Astrocyte of the cerebellum (primary cell): Measurements from ENCODE around the gene GOLGA6L2.
"Not testable (repeated sequence)": the region's sequence is repeated elsewhere in the genome, so short reads cannot be mapped to it uniquely, and the experiment has no call there.

ENCODE experiments used
- DNase-seq: peaks from one replicate; pipeline ENCODE4 v3.0.0-alpha.2; 2011; ENCODE audit warnings: low read depth
- H3K4me3 ChIP-seq: 2 replicates; pipeline ENCODE4 v1.5.1; 2011; ENCODE audit warnings: mild to moderate bottlenecking, low read depth, low read length, moderate library complexity
- in situ Hi-C: cut with HindIII; loops from 2 replicates; pipeline ENCODE4 v1.10.0; 2017; ENCODE audit warnings: low sequenced_read_pairs
- TF ChIP-seq, protein P1 (sequence below): IDR thresholded peaks from 2 replicates; pipeline ENCODE4 v1.5.1; 2012; ENCODE audit warnings: low read length, low read depth, moderate library complexity, mild to moderate bottlenecking; ENCODE audit errors: missing control alignments

Gene GOLGA6L2

DNA sequence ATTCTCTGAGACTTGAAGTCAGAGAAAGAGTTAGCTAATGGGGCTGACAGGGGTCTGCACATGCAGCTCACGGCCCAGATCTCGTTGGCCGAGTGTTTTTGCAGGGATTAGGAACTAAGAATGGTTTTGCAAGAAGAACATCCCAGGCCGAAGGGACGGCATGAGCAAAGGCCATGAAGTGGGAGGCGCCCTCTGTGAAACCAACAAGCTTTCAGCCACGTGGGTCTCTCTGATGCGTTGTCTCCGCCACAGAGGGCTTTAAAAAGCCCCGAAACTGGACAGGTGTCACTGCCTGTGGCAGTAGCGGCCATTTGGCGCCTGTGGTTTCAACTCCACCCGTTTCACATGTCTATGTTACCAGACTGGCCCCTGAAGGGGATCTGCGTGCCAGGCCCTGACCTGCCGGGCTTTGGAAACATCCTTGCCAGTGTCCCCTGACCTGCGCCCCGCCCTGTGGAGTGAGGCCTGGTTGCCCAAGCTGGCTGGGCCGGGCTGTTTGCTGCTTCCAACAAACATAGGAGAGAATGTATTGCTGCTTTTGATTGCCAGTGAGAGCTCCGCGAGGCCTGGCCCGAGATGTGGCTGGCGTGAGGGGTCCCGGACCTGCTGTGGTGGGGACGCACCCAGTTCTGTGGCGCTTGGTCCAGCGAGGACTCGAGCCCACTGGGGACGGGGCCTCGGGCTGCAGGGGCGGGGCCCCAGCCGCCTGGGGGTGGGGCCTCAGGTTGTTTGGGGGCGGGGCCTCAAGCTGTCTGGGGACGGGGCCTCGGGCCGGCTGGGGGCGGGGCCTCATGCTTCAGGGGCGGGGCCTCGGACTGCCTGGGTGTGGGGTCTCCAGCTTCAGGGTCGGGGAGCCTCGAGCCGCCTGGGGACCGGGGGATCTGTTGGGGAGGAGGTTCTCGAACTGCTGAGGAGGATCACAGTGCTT lies 30.4 kb downstream of the GOLGA6L2 start:
- TF ChIP-seq, protein P1, sequence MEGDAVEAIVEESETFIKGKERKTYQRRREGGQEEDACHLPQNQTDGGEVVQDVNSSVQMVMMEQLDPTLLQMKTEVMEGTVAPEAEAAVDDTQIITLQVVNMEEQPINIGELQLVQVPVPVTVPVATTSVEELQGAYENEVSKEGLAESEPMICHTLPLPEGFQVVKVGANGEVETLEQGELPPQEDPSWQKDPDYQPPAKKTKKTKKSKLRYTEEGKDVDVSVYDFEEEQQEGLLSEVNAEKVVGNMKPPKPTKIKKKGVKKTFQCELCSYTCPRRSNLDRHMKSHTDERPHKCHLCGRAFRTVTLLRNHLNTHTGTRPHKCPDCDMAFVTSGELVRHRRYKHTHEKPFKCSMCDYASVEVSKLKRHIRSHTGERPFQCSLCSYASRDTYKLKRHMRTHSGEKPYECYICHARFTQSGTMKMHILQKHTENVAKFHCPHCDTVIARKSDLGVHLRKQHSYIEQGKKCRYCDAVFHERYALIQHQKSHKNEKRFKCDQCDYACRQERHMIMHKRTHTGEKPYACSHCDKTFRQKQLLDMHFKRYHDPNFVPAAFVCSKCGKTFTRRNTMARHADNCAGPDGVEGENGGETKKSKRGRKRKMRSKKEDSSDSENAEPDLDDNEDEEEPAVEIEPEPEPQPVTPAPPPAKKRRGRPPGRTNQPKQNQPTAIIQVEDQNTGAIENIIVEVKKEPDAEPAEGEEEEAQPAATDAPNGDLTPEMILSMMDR, result no peak
- in situ Hi-C loops, result no loop called here
- no peak overlapping the region for H3K4me3 ChIP-seq
- DNase-seq, result no peak

DNA sequence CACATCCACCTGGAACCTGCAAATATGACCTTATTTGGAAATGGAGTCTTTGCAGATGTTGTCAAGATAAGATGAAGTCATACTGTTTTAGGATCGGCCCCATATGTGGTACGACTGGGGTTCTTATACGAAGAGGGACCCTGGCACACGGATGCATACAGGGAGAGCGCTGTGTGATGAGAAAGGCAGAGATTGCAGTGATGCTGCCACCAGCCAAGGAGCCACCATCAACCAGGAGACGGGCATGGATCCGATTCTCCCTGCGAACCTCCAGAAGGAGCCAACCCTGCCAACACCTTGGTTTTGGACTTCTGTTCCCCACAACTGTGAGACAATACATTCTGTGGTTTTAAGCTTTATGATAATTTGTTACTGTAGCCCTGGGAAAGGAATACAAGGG lies 31.2 kb downstream of the GOLGA6L2 start:
- in situ Hi-C loops, DNase-seq: not testable (repeated sequence)

DNA sequence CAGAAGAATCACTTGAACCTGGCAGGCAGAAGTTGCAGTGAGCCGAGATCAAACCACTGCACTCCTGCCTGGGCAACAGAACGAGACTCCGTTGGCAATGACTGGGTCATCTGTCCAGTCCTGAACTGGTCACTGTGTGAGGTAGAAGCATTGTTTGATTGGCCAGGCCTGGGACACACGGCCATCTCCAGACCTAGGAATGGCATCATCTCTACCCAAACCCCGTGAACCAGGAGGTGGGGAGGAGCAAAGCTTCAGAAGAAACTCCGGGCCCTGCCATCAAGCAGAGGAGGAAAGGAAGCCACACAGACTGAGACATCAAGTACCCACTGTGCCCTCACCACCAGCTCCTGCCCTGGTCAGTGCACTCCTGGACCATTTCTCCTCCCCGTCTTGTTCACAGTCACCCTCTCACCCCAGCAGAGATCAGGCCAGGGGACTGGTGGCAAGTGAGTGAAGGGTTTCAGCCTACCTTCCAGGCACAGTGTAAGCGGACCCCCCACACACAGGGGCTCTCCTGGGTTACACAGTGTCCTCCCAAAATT lies 31.6 kb downstream of the GOLGA6L2 start:
- H3K4me3 ChIP-seq, result no peak overlapping the region
- TF ChIP-seq, protein P1, result no peak
- in situ Hi-C loops, result no loop called here
- no peak for DNase-seq

More for the DNA sequence above, 31.2 kb downstream of the GOLGA6L2 start:
- not testable (repeated sequence) for H3K4me3 ChIP-seq

DNA sequence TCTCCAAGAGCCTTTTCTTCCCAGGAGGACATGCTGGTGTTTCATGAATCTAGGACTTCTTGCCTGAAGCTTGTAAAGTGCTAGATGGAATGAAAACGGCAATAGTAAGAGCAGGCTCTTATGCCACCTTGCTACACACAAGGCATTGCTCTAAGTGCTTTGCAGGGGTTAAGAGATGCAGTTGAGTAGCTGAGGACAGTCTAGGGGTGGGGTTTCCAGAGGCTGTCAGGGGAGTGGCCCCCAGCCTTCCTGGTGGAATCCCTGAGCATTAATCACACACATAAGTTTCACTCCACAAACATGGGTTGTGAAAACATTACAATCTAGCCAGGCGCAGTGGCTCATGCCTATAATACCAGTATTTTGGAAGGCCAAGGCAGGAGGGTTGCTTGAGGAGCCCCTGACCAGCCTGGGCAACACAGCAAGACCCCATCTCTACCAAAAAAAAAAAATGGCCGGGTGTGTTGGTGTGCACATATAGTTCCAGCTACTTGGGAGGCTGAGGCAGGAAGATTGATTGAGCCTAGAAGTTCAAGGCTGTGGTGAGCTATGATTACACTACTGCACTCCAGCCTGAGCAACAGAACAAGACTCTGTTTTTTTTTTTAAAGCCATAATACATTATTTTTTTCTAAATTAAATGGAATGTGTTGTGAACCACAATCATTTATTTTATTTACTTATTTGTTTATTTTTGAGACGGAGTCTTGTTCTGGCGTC lies 34.0 kb downstream of the GOLGA6L2 start:
- DNase-seq, result not testable (repeated sequence)

DNA sequence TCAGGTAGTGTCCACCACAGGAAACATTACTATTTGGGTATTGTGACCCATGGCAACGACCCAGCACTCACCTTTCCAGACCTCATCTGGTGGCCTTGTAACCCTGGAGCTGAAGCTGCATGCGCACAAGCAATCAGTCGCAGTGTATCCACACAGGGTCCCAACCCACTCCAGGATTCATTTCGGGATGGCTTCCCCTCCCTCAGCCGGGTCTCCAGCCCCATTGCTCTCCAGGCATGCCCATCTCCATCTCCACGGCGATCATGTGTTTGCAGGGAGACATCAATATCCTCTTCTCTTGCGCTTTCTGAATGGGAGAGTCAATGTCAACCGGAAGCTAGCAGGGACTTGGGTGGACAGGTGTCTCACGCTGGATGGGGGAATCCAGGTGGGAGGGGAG lies 35.2 kb downstream of the GOLGA6L2 start:
- DNase-seq, result no peak

More for the DNA sequence above, 34.0 kb downstream of the GOLGA6L2 start:
- in situ Hi-C loops, H3K4me3 ChIP-seq: not testable (repeated sequence)

DNA sequence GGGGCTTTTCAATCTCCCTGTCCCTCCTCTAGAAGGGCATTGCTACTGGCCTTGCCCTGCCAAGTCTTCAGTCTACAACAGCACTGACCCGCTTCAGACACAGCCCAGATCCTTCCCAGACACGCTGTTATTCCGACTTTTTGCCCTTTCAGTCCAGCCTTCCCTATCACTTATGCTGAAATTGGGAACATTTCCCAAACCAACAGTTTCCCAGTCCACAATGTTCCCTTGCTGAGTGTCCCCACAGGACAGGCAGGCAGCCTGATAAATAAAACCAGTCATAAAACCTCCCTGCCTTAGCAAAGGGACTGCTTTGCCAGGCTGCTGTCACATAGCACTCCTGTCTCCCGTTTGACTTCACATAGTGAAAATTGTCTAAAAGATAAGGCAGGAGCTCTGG lies 43.5 kb downstream of the GOLGA6L2 start:
- TF ChIP-seq, protein P1, result no peak
- in situ Hi-C loops, result no loop called here
- DNase-seq, result no peak
- H3K4me3 ChIP-seq, result no peak overlapping the region

More for the DNA sequence above, 35.2 kb downstream of the GOLGA6L2 start:
- TF ChIP-seq, protein P1, result no peak
- no peak overlapping the region for H3K4me3 ChIP-seq
- in situ Hi-C loops, result no loop called here

DNA sequence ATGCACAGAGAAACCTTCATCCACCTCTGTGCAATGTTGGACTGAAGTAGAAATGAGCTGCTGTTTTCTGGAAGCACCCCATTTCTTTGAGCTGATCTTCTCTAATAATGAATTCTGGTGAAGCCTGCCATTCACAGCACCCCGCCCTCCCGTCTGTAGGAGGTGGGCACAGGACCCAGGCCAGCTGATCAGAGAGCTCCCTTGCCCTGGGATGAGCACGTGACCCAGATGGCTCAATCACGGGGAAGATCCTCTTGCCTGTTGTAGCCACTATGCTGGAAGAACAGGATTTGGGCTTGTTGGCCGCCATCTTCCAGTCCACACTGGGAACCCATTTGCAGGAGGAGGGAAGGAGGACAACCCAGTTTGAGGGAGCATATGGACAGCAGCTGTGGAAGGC lies 44.5 kb downstream of the GOLGA6L2 start:
- in situ Hi-C loops, result no loop called here
- DNase-seq, result no peak
- TF ChIP-seq, protein P1, result no peak
- H3K4me3 ChIP-seq, result no peak overlapping the region
